Pulmonary artery endothelial cell (primary cell): Measurements from ENCODE around the gene BAD. TPM values are rescaled to one million over a fixed set of nuclear protein-coding genes. Genes with fewer than 3 reads are reported as not detected.

Experiments used
- DNase-seq: peaks from one replicate; pipeline ENCODE4 v3.0.0-alpha.2; 2011; ENCODE audit warnings: low read depth, low spot score
- total RNA-seq: library from RNA; depleted of rRNA; stranded (reverse); fragments of >200 nt; gene quantifications from 2 replicates; pipeline ENCODE4 v1.2.3, GENCODE V29; 2014

Gene BAD
- total RNA-seq, 1 donor from 2014 or later = 84.5 TPM

DNA sequence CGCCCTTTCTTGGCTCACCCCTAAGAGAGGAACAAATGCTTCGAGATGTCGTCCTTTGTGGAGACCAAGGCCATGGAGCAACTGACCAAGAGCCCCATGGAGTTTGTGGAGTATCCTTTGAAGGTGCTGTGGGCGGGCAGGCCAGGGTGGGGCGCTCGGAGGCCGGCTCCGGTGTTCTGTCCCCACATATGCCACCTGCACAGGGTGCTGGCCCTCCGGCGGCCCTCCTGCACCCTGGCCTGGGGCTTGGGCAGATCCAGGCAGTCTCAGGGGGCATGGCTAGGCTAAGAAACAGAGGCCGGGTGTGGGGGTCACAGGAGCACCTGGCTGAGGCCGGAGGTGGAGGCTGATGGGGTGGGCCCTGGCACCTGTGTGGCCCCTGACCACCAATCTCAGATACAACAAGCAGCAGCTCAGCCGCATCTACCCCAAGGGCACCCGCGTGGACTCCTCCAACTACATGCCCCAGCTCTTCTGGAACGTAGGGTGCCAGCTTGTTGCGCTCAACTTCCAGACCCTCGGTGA lies 22.8 kb downstream of the BAD start:
- DNase-seq = no peak

- DNase-seq = no peak
Measured at GRCh38 chr11:64260147-64260708, 24.2 kb downstream of the BAD start.

GRCh38 chr11:64259533-64260067 lies 24.9 kb downstream of the BAD start:
- DNase-seq = no peak

- no peak for DNase-seq
Measured at GRCh38 chr11:64258946-64259532, 25.4 kb downstream of the BAD start.

DNA sequence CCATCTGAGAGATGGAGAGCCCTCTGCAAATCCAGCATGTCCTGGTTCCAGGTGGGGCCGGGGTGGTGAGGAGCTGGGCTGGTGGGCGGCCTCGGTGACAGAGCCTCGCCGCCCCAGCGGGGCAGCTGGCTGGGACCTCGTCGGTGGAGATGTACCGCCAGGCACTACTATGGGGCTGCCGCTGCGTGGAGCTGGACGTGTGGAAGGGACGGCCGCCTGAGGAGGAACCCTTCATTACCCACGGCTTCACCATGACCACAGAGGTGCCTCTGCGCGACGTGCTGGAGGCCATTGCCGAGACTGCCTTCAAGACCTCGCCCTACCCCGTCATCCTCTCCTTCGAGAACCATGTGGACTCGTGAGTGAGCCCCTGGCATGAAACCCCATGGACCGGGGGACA lies 26.1 kb downstream of the BAD start:
- no peak for DNase-seq

DNA sequence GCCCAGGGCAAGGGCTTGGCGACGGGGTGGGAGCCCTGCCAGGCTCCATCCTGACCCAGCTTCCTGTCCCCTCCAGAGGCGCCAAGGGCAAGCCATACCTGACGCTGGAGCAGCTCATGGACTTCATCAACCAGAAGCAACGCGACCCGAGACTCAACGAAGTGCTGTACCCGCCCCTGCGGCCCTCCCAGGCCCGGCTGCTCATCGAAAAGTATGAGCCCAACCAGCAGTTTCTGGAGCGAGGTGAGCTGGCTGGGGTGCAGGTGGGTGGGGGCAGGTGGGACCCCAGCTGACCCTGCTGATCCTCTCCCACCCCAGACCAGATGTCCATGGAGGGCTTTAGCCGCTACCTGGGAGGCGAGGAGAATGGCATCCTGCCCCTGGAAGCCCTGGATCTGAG lies 28.2 kb downstream of the BAD start:
- no peak for DNase-seq

GRCh38 chr11:64255135-64256128 lies 29.0 kb downstream of the BAD start:
- no peak for DNase-seq

GRCh38 chr11:64254326-64254725 lies 30.1 kb downstream of the BAD start:
- DNase-seq = no peak

- no peak for DNase-seq
Measured at GRCh38 chr11:64253481-64253880, 31.0 kb downstream of the BAD start.

GRCh38 chr11:64253043-64253442 lies 31.4 kb downstream of the BAD start:
- no peak for DNase-seq

DNA sequence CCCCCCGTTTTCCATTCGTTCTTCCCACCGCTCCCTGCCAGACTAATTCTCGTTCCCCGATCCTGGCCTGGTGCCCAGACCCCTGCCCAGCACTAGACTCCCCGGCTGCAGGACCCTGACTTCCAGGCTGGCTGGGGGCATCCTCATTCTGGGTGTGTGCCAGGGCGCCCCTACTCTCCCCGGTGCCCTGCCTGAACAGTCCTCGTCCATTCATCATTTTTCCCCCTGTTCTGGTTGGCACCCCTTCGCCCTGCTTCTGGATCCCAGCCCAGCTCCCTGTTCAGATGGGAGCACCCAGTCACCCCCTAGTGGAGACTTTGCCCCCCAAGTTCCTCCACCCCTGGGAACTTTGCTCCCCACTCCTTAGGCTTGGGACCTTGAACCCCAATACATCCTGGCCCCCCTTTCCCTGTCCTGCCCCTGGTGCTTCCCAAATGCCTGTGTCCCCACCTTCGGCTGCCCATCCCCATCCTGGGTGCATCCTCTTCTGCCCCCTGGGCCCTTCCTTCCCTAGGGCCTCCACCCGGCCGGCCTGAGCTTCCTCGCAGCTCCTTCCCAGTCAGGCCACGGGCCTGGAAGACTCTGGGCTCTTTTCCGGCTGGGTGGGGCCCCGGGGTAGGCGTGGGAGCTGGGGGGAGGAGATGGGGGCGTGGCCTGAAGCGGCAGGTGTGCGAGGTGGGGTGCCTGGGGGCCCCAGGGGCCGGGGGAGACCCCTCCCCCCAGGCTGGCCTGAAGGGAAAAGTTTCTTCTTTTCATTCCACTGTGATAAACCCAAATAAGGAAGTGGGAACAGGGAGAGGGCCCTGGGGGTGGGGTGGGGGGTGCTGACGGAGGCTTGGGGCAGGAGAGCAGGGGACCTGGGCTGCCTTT lies 32.2 kb downstream of the BAD start:
- no peak for DNase-seq

GRCh38 chr11:64251753-64252002 lies 32.8 kb downstream of the BAD start:
- DNase-seq = no peak

- no peak for DNase-seq
Measured at GRCh38 chr11:64251016-64251752, 33.3 kb downstream of the BAD start, which contains the start of gene PLCB3. PLCB3 (plus strand) TSS chr11:64251530; CDS start chr11:64251650, 120 bp downstream.

- no peak for DNase-seq
Measured at GRCh38 chr11:64250415-64251015, 34.0 kb downstream of the BAD start.

DNA sequence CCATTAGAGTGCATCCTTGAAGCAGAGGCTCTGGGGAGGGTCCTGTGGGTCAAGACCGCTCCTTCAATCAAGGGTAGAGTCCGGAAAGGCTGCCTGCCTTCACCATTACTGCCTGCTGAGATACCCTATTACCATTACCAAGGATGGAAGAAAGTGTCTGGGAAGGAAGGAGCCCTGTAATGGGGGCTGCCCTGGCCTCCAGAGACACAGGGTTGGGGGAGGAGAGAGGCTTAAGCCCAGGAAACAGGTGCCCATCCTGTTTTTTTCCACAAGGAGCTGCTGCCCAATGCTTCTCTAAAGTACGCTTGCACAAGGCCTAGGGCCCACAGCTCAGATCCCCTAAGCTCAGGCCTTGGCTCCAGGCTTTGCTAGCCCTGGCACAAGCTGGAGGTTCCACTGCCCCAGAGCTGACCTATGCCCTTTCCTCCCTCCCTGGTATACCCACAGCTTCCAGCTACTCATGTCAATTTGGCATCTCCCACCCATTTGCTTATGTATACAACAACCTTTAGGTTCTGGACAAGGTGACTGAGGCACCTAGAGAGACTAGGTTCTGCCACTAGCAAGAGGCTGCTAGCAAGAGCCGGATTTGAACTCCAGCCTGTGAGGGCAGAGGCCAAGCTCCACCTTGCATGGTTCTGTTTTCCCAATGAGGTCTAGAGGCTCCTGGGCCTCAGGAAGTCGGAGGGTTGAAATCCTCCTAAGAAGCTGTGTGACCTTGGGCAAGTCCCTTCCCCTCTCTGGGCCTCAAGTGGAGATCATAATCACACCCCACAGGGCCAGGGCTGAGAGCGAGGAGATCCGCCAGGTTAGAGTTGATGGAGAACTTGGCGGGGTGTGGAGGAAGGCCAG lies 34.7 kb downstream of the BAD start:
- no peak for DNase-seq

- DNase-seq = no peak
Measured at GRCh38 chr11:64249038-64249437, 35.4 kb downstream of the BAD start.

GRCh38 chr11:64248578-64248977 lies 35.9 kb downstream of the BAD start:
- no peak for DNase-seq

- no peak for DNase-seq
Measured at GRCh38 chr11:64247729-64248531, 36.5 kb downstream of the BAD start.
